GM19463 (cell line): ENCODE measurements around the gene SAG.

Source experiments
- ATAC-seq: cut with Tn5 transposase; IDR thresholded peaks from one replicate; pipeline ENCODE4 v1.9.1; 2021; ENCODE audit warnings: mild to moderate bottlenecking, moderate library complexity; ENCODE audit not compliant: unreplicated experiment

The SAG gene

GRCh38 chr2:233353769-233354499 is 46.3 kb downstream of the SAG start, which contains the start of gene DGKD:
Gene DGKD, plus strand, starts transcription at chr2:233354494. Its CDS starts 25 bp downstream, at chr2:233354519.
- ATAC-seq = peak; percentile 48

GRCh38 chr2:233354500-233354924 is 46.9 kb downstream of the SAG start:
- ATAC-seq = peak; percentile 20

GRCh38 chr2:233354971-233355574 is 47.5 kb downstream of the SAG start:
- ATAC-seq = no peak

- no peak for ATAC-seq
These were observed 48.3 kb downstream of the SAG start for GRCh38 chr2:233355916-233356315.

GRCh38 chr2:233356546-233357308 is 49.1 kb downstream of the SAG start:
- ATAC-seq = no peak

GRCh38 chr2:233358335-233358734 is 50.7 kb downstream of the SAG start:
- ATAC-seq = no peak

- no peak for ATAC-seq
These were observed 51.3 kb downstream of the SAG start for GRCh38 chr2:233358947-233359346.

- ATAC-seq = no peak
These were observed 52.2 kb downstream of the SAG start for GRCh38 chr2:233359823-233360222.

- no peak for ATAC-seq
These were observed 53.2 kb downstream of the SAG start for GRCh38 chr2:233360771-233361176.

GRCh38 chr2:233361297-233361696 is 53.7 kb downstream of the SAG start:
- no peak for ATAC-seq

GRCh38 chr2:233362742-233363141 is 55.1 kb downstream of the SAG start:
- no peak for ATAC-seq

GRCh38 chr2:233363744-233364235 is 56.2 kb downstream of the SAG start:
- ATAC-seq = no peak

GRCh38 chr2:233365861-233366520 is 58.4 kb downstream of the SAG start:
- no peak for ATAC-seq

- ATAC-seq = no peak
These were observed 60.0 kb downstream of the SAG start for GRCh38 chr2:233367586-233367985.

- no peak for ATAC-seq
These were observed 61.1 kb downstream of the SAG start for GRCh38 chr2:233368756-233369155.

GRCh38 chr2:233369462-233369861 is 61.8 kb downstream of the SAG start:
- ATAC-seq = no peak

- no peak for ATAC-seq
These were observed 62.5 kb downstream of the SAG start for GRCh38 chr2:233369897-233370685.

GRCh38 chr2:233371641-233372040 is 64.0 kb downstream of the SAG start:
- no peak for ATAC-seq

- no peak for ATAC-seq
These were observed 65.2 kb downstream of the SAG start for GRCh38 chr2:233372855-233373254.

- no peak for ATAC-seq
These were observed 65.7 kb downstream of the SAG start for GRCh38 chr2:233373316-233373715.
